HFFc6 (cell line): ENCODE results near the gene JUNB. TPM values are rescaled to one million over a fixed set of nuclear protein-coding genes. Genes with fewer than 3 reads are reported as not detected.

Source experiments
- DNase-seq: peaks from one replicate; pipeline ENCODE4 v3.0.0-alpha.2; 2018
- H3K27ac Mint-ChIP-seq: 2 replicates; pipeline ENCODE4 v1.8.0; 2020; ENCODE audit warnings: mild to moderate bottlenecking, mixed read lengths
- H3K27me3 Mint-ChIP-seq: 2 replicates; pipeline ENCODE4 v1.8.0; 2021; ENCODE audit warnings: mild to moderate bottlenecking, moderate library complexity, mixed read lengths; ENCODE audit not compliant: insufficient read depth
- H3K36me3 Mint-ChIP-seq: 2 replicates; pipeline ENCODE4 v1.8.0; 2021; ENCODE audit warnings: low read depth, mixed read lengths
- H3K4me1 Mint-ChIP-seq: 2 replicates; pipeline ENCODE4 v1.8.0; 2020; ENCODE audit warnings: low read depth, mixed read lengths
- H3K4me3 Mint-ChIP-seq: 2 replicates; pipeline ENCODE4 v1.8.0; 2020; ENCODE audit warnings: mild to moderate bottlenecking, moderate library complexity, mixed read lengths
- H3K9me3 Mint-ChIP-seq: 2 replicates; pipeline ENCODE4 v1.8.0; 2020; ENCODE audit warnings: mild to moderate bottlenecking, mixed read lengths
- CTCF ChIP-seq: fragments of 200-600 bp; sonication (generic); IDR thresholded peaks from 2 replicates; pipeline ENCODE4 v1.5.0; 2021; ENCODE audit warnings: antibody characterized with exemption, mild to moderate bottlenecking
- total RNA-seq, 6 experiments: library from RNA; stranded (reverse); fragmentation: NEBNext Ultra II Directional; extraction: Animal tissue kit (Norgen Biotek cat#: 25700); gene quantifications; 2 replicates in 1 of 6; 3 replicates in 5 of 6; pipeline ENCODE4 v1.2.3, GENCODE V29; 2021

JUNB gene
- total RNA-seq, 6 experiments from 2014 or later = 52.1 to 89.2 (median 83.8) TPM

GRCh38 chr19:12790628-12791344, 500 bp upstream of the JUNB start:
- Mint-ChIP-seq H3K36me3 (peaks cover 4% of the 10 kb centered on the region), H3K27me3 (peaks cover 37% of the 10 kb centered on the region), H3K4me3 (peak overlapping the region; percentile 94), H3K4me1 (peaks cover 37% of the 10 kb centered on the region), H3K27ac (peak overlapping the region; percentile 94), H3K9me3 (peaks cover 4% of the 10 kb centered on the region; the same call in 1 of the 2 replicates)
- DNase-seq = no peak
- no peak for TF ChIP-seq CTCF

- Mint-ChIP-seq H3K27me3 (peaks cover 44% of the 10 kb centered on the region), H3K4me1 (peaks cover 47% of the 10 kb centered on the region), H3K36me3 (peaks cover 4% of the 10 kb centered on the region), H3K4me3 (peak overlapping the region; percentile 94), H3K9me3 (peaks cover 4% of the 10 kb centered on the region; the same call in 1 of the 2 replicates), H3K27ac (peak overlapping the region; percentile 94)
- DNase-seq = no peak
- TF ChIP-seq CTCF = no peak
Observed at GRCh38 chr19:12792051-12792852, 966 bp downstream of the JUNB start.

- no peak for TF ChIP-seq CTCF
- H3K9me3 Mint-ChIP-seq = peaks cover 4% of the 10 kb centered on the region; the same call in 1 of the 2 replicates
- H3K4me1 Mint-ChIP-seq = peaks cover 47% of the 10 kb centered on the region
- peaks cover 44% of the 10 kb centered on the region for H3K27me3 Mint-ChIP-seq
- H3K36me3 Mint-ChIP-seq = peaks cover 4% of the 10 kb centered on the region
- DNase-seq = no peak
- peak overlapping the region; percentile 94 for H3K27ac Mint-ChIP-seq
- H3K4me3 Mint-ChIP-seq = peak overlapping the region; percentile 94
Observed at GRCh38 chr19:12792853-12793289, 1.6 kb downstream of the JUNB start.

GRCh38 chr19:12793290-12794195, 2.3 kb downstream of the JUNB start:
- Mint-ChIP-seq H3K27ac (peak overlapping the region; percentile 94), H3K27me3 (peaks cover 44% of the 10 kb centered on the region), H3K4me1 (peaks cover 40% of the 10 kb centered on the region), H3K36me3 (peaks cover 4% of the 10 kb centered on the region), H3K4me3 (peak overlapping the region; percentile 94), H3K9me3 (peaks cover 4% of the 10 kb centered on the region; the same call in 1 of the 2 replicates)
- peak; percentile 89 for DNase-seq
- TF ChIP-seq CTCF = 0 out of 2 replicates have a peak, but pooled peaks have one; percentile 7
